GM19455 (cell line): Measurements from ENCODE around the gene MBTPS1.
"Not testable (repeated sequence)": the region's sequence is repeated elsewhere in the genome, so short reads cannot be mapped to it uniquely, and the experiment has no call there.

Experiments used
- ATAC-seq: cut with Tn5 transposase; IDR thresholded peaks from one replicate; pipeline ENCODE4 v1.9.1; 2021; ENCODE audit not compliant: unreplicated experiment

The MBTPS1 gene

GRCh38 chr16:84137769-84138357 lies 21.1 kb upstream of the MBTPS1 start:
- no peak for ATAC-seq

GRCh38 chr16:84137287-84137686 lies 20.5 kb upstream of the MBTPS1 start:
- no peak for ATAC-seq

GRCh38 chr16:84136331-84137125 lies 19.8 kb upstream of the MBTPS1 start:
- ATAC-seq: no peak

GRCh38 chr16:84132527-84133285 lies 16.0 kb upstream of the MBTPS1 start:
- no peak for ATAC-seq

- ATAC-seq: no peak
Observed at GRCh38 chr16:84131117-84131516, 14.4 kb upstream of the MBTPS1 start.

- no peak for ATAC-seq
Observed at GRCh38 chr16:84124257-84125073, 7.7 kb upstream of the MBTPS1 start.

GRCh38 chr16:84121007-84121406 lies 4.3 kb upstream of the MBTPS1 start:
- ATAC-seq: no peak

- ATAC-seq: no peak
Observed at GRCh38 chr16:84120023-84120422, 3.3 kb upstream of the MBTPS1 start.

GRCh38 chr16:84119368-84119767 lies 2.6 kb upstream of the MBTPS1 start:
- ATAC-seq: no peak

- not testable (repeated sequence) for ATAC-seq
Observed at GRCh38 chr16:84118315-84118714, 1.6 kb upstream of the MBTPS1 start.

- ATAC-seq: no peak
Observed at GRCh38 chr16:84117494-84117843, 727 bp upstream of the MBTPS1 start.

GRCh38 chr16:84115919-84116719 lies 623 bp downstream of the MBTPS1 start:
- ATAC-seq: peak; percentile 37

GRCh38 chr16:84111949-84112348 lies 4.8 kb downstream of the MBTPS1 start:
- ATAC-seq: not testable (repeated sequence)

GRCh38 chr16:84111525-84111924 lies 5.2 kb downstream of the MBTPS1 start:
- no peak for ATAC-seq

GRCh38 chr16:84110527-84110926 lies 6.2 kb downstream of the MBTPS1 start:
- no peak for ATAC-seq

- no peak for ATAC-seq
Observed at GRCh38 chr16:84109598-84110335, 7.0 kb downstream of the MBTPS1 start.

- ATAC-seq: no peak
Observed at GRCh38 chr16:84107921-84108320, 8.8 kb downstream of the MBTPS1 start.

GRCh38 chr16:84105948-84106740 lies 10.6 kb downstream of the MBTPS1 start:
- no peak for ATAC-seq

- ATAC-seq: no peak
Observed at GRCh38 chr16:84105301-84105815, 11.4 kb downstream of the MBTPS1 start.
